Loucy (cell line): Measurements from ENCODE around the gene DAD1.
A peak's percentile ranks its signal among the peaks of the same experiment; 100 is the strongest.

Experiments
- H2AFZ ChIP-seq: fragments of 200-600 bp; sonication (generic); 2 replicates; pipeline ENCODE4 v1.6.0; 2016; ENCODE audit warnings: antibody characterized with exemption, mild to moderate bottlenecking, low read length, moderate library complexity
- H3F3A ChIP-seq: fragments of 200-600 bp; 2 replicates; pipeline ENCODE4 v1.6.0; 2016; ENCODE audit warnings: antibody characterized with exemption, low read depth, mild to moderate bottlenecking
- H3K27me3 ChIP-seq: fragments of 200-600 bp; sonication (generic); 2 replicates; pipeline ENCODE4 v1.6.1; 2014; ENCODE audit warnings: low read length, mild to moderate bottlenecking; ENCODE audit not compliant: insufficient read depth, poor library complexity, severe bottlenecking
- H3K36me3 ChIP-seq: fragments of 200-600 bp; sonication (generic); 2 replicates; pipeline ENCODE4 v1.6.1; 2016; ENCODE audit warnings: low read length; ENCODE audit not compliant: insufficient read depth
- H3K4me1 ChIP-seq: fragments of 200-600 bp; sonication (generic); 2 replicates; pipeline ENCODE4 v1.5.1; 2014; ENCODE audit warnings: low read length, mild to moderate bottlenecking; ENCODE audit not compliant: insufficient read depth, poor library complexity, severe bottlenecking
- H3K4me2 ChIP-seq: fragments of 200-600 bp; sonication (generic); 2 replicates; pipeline ENCODE4 v1.6.0; 2014; ENCODE audit warnings: antibody characterized with exemption, low read length, low read depth, mild to moderate bottlenecking; ENCODE audit not compliant: poor library complexity, severe bottlenecking
- H3K4me3 ChIP-seq: fragments of 200-600 bp; sonication (generic); 2 replicates; pipeline ENCODE4 v1.5.1; 2014; ENCODE audit warnings: low read length, mild to moderate bottlenecking, mixed read lengths; ENCODE audit not compliant: poor library complexity, severe bottlenecking
- H3K79me2 ChIP-seq: fragments of 200-600 bp; sonication (generic); 2 replicates; pipeline ENCODE4 v1.6.1; 2014; ENCODE audit warnings: low read length; ENCODE audit not compliant: insufficient read depth
- H3K9ac ChIP-seq: fragments of 200-600 bp; sonication (generic); 2 replicates; pipeline ENCODE4 v1.6.0; 2014; ENCODE audit warnings: mild to moderate bottlenecking, low read depth, low read length, moderate library complexity; ENCODE audit not compliant: poor library complexity, severe bottlenecking
- H3K9me2 ChIP-seq: fragments of 200-600 bp; sonication (generic); replicated peaks from 2 replicates; pipeline ENCODE4 v1.6.1; 2016; ENCODE audit warnings: low read depth, low read length, mixed read lengths
- H3K9me3 ChIP-seq: fragments of 200-600 bp; sonication (generic); 2 replicates; pipeline ENCODE4 v1.6.1; 2014; ENCODE audit warnings: mild to moderate bottlenecking, antibody characterized with exemption, low read length, low read depth; ENCODE audit not compliant: insufficient read depth
- H4K20me1 ChIP-seq: fragments of 200-600 bp; sonication (generic); 2 replicates; pipeline ENCODE4 v1.6.0; 2014; ENCODE audit warnings: antibody characterized with exemption, low read length, mild to moderate bottlenecking; ENCODE audit not compliant: insufficient read depth, poor library complexity, severe bottlenecking
- CTCF ChIP-seq: fragments of 200-600 bp; sonication (generic); conservative IDR thresholded peaks from 2 replicates; pipeline ENCODE4 v1.5.1; 2014; ENCODE audit warnings: mild to moderate bottlenecking, antibody characterized with exemption, low read length
- EZH2phosphoT487 ChIP-seq: fragments of 200-600 bp; IDR thresholded peaks from 2 replicates; pipeline ENCODE4 v1.6.1; 2018; ENCODE audit warnings: antibody characterized with exemption, mild to moderate bottlenecking, moderate library complexity, borderline replicate concordance

DAD1 gene

GRCh38 chr14:22600027-22600426 is 11.0 kb upstream of the DAD1 start:
- Histone ChIP-seq H3K4me1 (peaks cover 24% of the 10 kb centered on the region), H3K27me3 (no peaks in the 10 kb centered on the region), H3K79me2 (peaks cover 7% of the 10 kb centered on the region; the same call in 1 of the 2 replicates), H3K9ac (no peak overlapping the region), H3K9me3 (no peaks in the 10 kb centered on the region), H3K4me2 (peak overlapping the region; percentile 83), H3K9me2 (no peaks in the 10 kb centered on the region), H3K36me3 (no peaks in the 10 kb centered on the region), H2AFZ (no peak overlapping the region), H4K20me1 (no peaks in the 10 kb centered on the region), H3K4me3 (no peak overlapping the region), H3F3A (no peaks in the 10 kb centered on the region)
- TF ChIP-seq EZH2phosphoT487 (no peak), CTCF (no peak)

- Histone ChIP-seq H3K4me1 (peaks cover 24% of the 10 kb centered on the region), H3K9me3 (no peaks in the 10 kb centered on the region), H3K36me3 (no peaks in the 10 kb centered on the region), H3K79me2 (peaks cover 7% of the 10 kb centered on the region; the same call in 1 of the 2 replicates), H3K4me3 (peak overlapping the region; percentile 83), H4K20me1 (no peaks in the 10 kb centered on the region), H3K9me2 (no peaks in the 10 kb centered on the region), H2AFZ (no peak overlapping the region), H3K9ac (peak overlapping the region; percentile 83), H3F3A (no peaks in the 10 kb centered on the region), H3K4me2 (peak overlapping the region; percentile 83), H3K27me3 (no peaks in the 10 kb centered on the region)
- TF ChIP-seq CTCF (no peak), EZH2phosphoT487 (no peak)
Observed at GRCh38 chr14:22599349-22599748, 10.3 kb upstream of the DAD1 start.

DNA sequence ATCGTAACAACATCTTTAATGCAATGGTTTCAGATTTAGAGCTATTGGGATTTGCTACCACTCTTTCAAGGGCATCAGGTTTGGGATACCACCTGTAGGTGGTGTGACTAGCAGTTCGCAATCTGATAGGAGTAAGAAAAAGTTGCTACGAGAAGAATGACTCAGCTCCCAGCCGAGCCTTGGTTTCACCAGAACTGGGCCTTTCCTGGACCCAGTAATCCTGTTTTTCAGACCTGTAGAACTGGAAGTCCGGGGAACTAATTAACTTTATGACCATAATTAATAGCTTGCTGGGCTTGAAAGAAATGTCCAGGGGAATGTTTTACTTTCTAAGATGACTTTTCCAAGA is 9.8 kb upstream of the DAD1 start:
- H3K4me2 ChIP-seq = peak overlapping the region; percentile 83
- H3K36me3 ChIP-seq = no peaks in the 10 kb centered on the region
- peaks cover 7% of the 10 kb centered on the region; the same call in 1 of the 2 replicates for H3K79me2 ChIP-seq
- no peaks in the 10 kb centered on the region for H3F3A ChIP-seq
- peaks cover 24% of the 10 kb centered on the region for H3K4me1 ChIP-seq
- peak overlapping the region; percentile 95 for H2AFZ ChIP-seq
- no peaks in the 10 kb centered on the region for H3K9me3 ChIP-seq
- peak overlapping the region; percentile 83 for H3K4me3 ChIP-seq
- H3K9me2 ChIP-seq = no peaks in the 10 kb centered on the region
- no peaks in the 10 kb centered on the region for H4K20me1 ChIP-seq
- H3K9ac ChIP-seq = peak overlapping the region; percentile 83
- no peaks in the 10 kb centered on the region for H3K27me3 ChIP-seq
- no peak for TF ChIP-seq EZH2phosphoT487
- TF ChIP-seq CTCF = peak; percentile 46
